Measurements from ENCODE around the gene AP2B1. TPM values are rescaled to one million over a fixed set of nuclear protein-coding genes. Genes with fewer than 3 reads are reported as not detected.
A peak's percentile ranks its signal among the peaks of the same experiment; 100 is the strongest.

The AP2B1 gene
- total RNA-seq, 1 donor from 2014 or later: 145 TPM

- peaks cover 17% of the 10 kb centered on the region for H3K4me1 ChIP-seq
- ATAC-seq (no peak), DNase-seq (no peak)
- intact Hi-C loops (cut with DNase I): no loop called here
- no peaks in the 10 kb centered on the region for H3K9me3 ChIP-seq
- TF ChIP-seq CTCF (IDR thresholded peaks at IDR 0.05): no peak
- H3K4me3 ChIP-seq: no peak overlapping the region
- H3K36me3 ChIP-seq: no peaks in the 10 kb centered on the region
- H3K27ac ChIP-seq: no peak overlapping the region
- H3K27me3 ChIP-seq (ENCODE audit: low read depth): peaks cover 3% of the 10 kb centered on the region
Measured at GRCh38 chr17:35735036-35735805, 148.1 kb downstream of the AP2B1 start.

- DNase-seq (no peak), ATAC-seq (no peak)
- intact Hi-C loops (cut with DNase I): no loop called here
- no peak overlapping the region for H3K27ac ChIP-seq
- TF ChIP-seq CTCF (IDR thresholded peaks at IDR 0.05): no peak
- peaks cover 13% of the 10 kb centered on the region for H3K27me3 ChIP-seq (ENCODE audit: low read depth)
- H3K9me3 ChIP-seq: no peaks in the 10 kb centered on the region
- no peak overlapping the region for H3K4me3 ChIP-seq
- peaks cover 14% of the 10 kb centered on the region for H3K4me1 ChIP-seq
- H3K36me3 ChIP-seq: no peaks in the 10 kb centered on the region
Measured at GRCh38 chr17:35736236-35736635, 149.1 kb downstream of the AP2B1 start.

DNA sequence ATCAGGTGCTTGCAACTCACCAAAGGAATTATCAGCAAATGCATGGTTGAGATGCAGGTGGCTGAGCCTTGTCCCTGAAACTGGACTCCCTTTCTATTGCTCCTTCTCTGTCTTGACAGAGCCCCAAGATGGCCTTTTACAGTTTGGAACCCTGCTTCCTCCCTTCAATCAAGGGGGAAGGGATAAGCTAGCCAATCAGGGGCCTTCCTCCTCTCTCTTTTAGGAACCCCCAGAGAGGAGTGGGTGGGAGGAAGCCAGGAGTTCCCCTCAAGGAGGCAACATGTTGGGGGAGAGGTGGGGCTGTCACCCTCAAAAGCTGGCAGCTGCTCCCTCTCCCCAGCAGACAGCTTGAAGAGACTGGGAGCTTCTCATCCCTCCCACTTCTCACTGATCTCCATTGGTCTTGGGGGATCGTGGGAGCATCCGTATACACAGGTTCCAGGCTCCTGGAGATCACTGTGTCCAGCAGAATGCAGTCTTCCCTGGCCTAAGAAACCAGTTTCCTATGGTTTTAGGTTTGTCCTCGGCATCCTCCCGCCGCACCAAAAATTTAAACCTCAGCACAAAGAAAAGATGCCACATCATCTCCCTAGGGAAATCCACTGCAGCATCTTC lies 151.5 kb downstream of the AP2B1 start:
- no peaks in the 10 kb centered on the region for H3K9me3 ChIP-seq
- no peak overlapping the region for H3K27ac ChIP-seq
- intact Hi-C loops (cut with DNase I): no loop called here
- no peak for DNase-seq
- peaks cover 8% of the 10 kb centered on the region for H3K4me1 ChIP-seq
- no peaks in the 10 kb centered on the region for H3K36me3 ChIP-seq
- H3K27me3 ChIP-seq (ENCODE audit: low read depth): peaks cover 32% of the 10 kb centered on the region
- ATAC-seq: no peak
- no peak overlapping the region for H3K4me3 ChIP-seq
- no peak for TF ChIP-seq CTCF (IDR thresholded peaks at IDR 0.05)

- intact Hi-C loops (cut with DNase I): loop anchor here (10.0 kb wide), 1 partner anchor 125 kb away; no protein-coding TSS in a partner anchor
- TF ChIP-seq CTCF (IDR thresholded peaks at IDR 0.05): no peak
- H3K9me3 ChIP-seq: no peaks in the 10 kb centered on the region
- no peak overlapping the region for H3K4me3 ChIP-seq
- DNase-seq: no peak
- no peak for ATAC-seq
- H3K27ac ChIP-seq: no peak overlapping the region
- H3K4me1 ChIP-seq: peaks cover 8% of the 10 kb centered on the region
- peaks cover 32% of the 10 kb centered on the region for H3K27me3 ChIP-seq (ENCODE audit: low read depth)
- no peaks in the 10 kb centered on the region for H3K36me3 ChIP-seq
Measured at GRCh38 chr17:35740216-35740615, 153.1 kb downstream of the AP2B1 start.

GRCh38 chr17:35740997-35741931 lies 154.1 kb downstream of the AP2B1 start:
- H3K27me3 ChIP-seq (ENCODE audit: low read depth): peaks cover 32% of the 10 kb centered on the region
- no peak for DNase-seq
- peaks cover 8% of the 10 kb centered on the region for H3K4me1 ChIP-seq
- H3K27ac ChIP-seq: no peak overlapping the region
- intact Hi-C loops (cut with DNase I): loop anchor here (10.0 kb wide), 1 partner anchor 126 kb away; no protein-coding TSS in a partner anchor
- H3K36me3 ChIP-seq: no peaks in the 10 kb centered on the region
- no peaks in the 10 kb centered on the region for H3K9me3 ChIP-seq
- TF ChIP-seq CTCF (IDR thresholded peaks at IDR 0.05): peak; percentile 7
- ATAC-seq: peak; percentile 40 to 58
- H3K4me3 ChIP-seq: peak overlapping the region; percentile 30

Data from lower lobe of right lung (tissue), 2 donors.